Spleen (tissue), 11 donors: ENCODE results near the gene KCNG4. TPM values are rescaled to one million over a fixed set of nuclear protein-coding genes. Genes with fewer than 3 reads are reported as not detected.

Source experiments
- DNase-seq: peaks from one replicate; pipeline ENCODE4 v3.0.0-alpha.2; 2020
- H3K27ac ChIP-seq, 8 donors: fragments of 200-600 bp; sonication (generic) in 7 of 8; 1 replicate in 4 of 8; 2 replicates in 4 of 8; pipeline versions ENCODE4 v1.5.0 to v1.8.0; 2016 to 2021; ENCODE audit warnings: inconsistent platforms in 4 of 8, mild to moderate bottlenecking in 4 of 8, moderate library complexity in 1 of 8
- H3K27me3 ChIP-seq, 7 donors: fragments of 200-600 bp; sonication (generic) in 6 of 7; replicated peaks in 1 of 7; 1 replicate in 4 of 7; 2 replicates in 3 of 7; pipeline versions ENCODE4 v1.5.0 to v1.8.0; 2016 to 2021; ENCODE audit warnings: inconsistent platforms in 3 of 7, mild to moderate bottlenecking in 1 of 7
- H3K36me3 ChIP-seq, 6 donors: fragments of 200-600 bp; sonication (generic) in 5 of 6; 1 replicate in 4 of 6; 2 replicates in 2 of 6; pipeline versions ENCODE4 v1.5.0 to v1.8.0; 2016 to 2021; ENCODE audit warnings: inconsistent platforms in 2 of 6
- H3K4me1 ChIP-seq, 6 donors: fragments of 200-600 bp; sonication (generic) in 5 of 6; 1 replicate in 3 of 6; 2 replicates in 3 of 6; pipeline versions ENCODE4 v1.5.0 to v1.8.0; 2016 to 2021; ENCODE audit warnings: inconsistent platforms in 3 of 6
- H3K4me3 ChIP-seq, 8 donors: fragments of 200-600 bp; sonication (generic) in 7 of 8; 1 replicate in 4 of 8; 2 replicates in 4 of 8; pipeline versions ENCODE4 v1.5.0 to v1.8.0; 2016 to 2021; ENCODE audit warnings: inconsistent platforms in 4 of 8, mild to moderate bottlenecking in 4 of 8, moderate library complexity in 2 of 8
- H3K9me3 ChIP-seq, 8 donors: fragments of 200-600 bp; sonication (generic) in 7 of 8; 1 replicate in 4 of 8; 2 replicates in 4 of 8; pipeline versions ENCODE4 v1.5.0 to v1.8.0; 2016 to 2021; ENCODE audit warnings: inconsistent platforms in 4 of 8
- CTCF ChIP-seq, 11 experiments: fragments of 200-600 bp in 7 of 11; fragments of 450-650 bp in 4 of 11; sonication (generic) in 4 of 11; IDR thresholded peaks in 8 of 11; conservative IDR thresholded peaks in 3 of 11; 1 replicate in 7 of 11; 2 replicates in 4 of 11; pipeline versions ENCODE4 v1.4.0 to v1.8.0; 2016 to 2021; ENCODE audit warnings: antibody characterized with exemption in 11 of 11, inconsistent platforms in 4 of 11, mild to moderate bottlenecking in 1 of 11
- POLR2A ChIP-seq, 3 donors: fragments of 450-650 bp; IDR thresholded peaks; one replicate each; pipeline ENCODE4 v1.5.1; 2017; ENCODE audit warnings: antibody characterized with exemption in 3 of 3, mild to moderate bottlenecking in 1 of 3
- POLR2AphosphoS5 ChIP-seq, 3 donors: sonication (generic); formaldehyde crosslinking; IDR thresholded peaks; one replicate each; pipeline ENCODE4 v1.5.1; 2017; ENCODE audit warnings: antibody characterized with exemption in 3 of 3
- WGBS, 5 donors: extraction: QIAGEN DNeasy Blood & Tissue Kit in 3 of 5; methylation state at CpG; one replicate each; pipeline versions ENCODE4 v1.1.5 to v1.1.7; 2013 to 2018; 5-methylcytosine and 5-hydroxymethylcytosine counted together
- intact Hi-C: fragments of 100-400 bp; cut with DNase I; formaldehyde crosslinking; loops from one replicate; pipeline ENCODE4 v1.15.0; 2023; ENCODE audit warnings: low total_unique reads
- polyA plus RNA-seq, 3 donors: library from polyadenylated mRNA; stranded (reverse); fragments of 200-250 nt; gene quantifications; one replicate each; pipeline ENCODE4 v1.2.1, GENCODE V29; 2013
- total RNA-seq, 7 donors: library from RNA; depleted of rRNA in 3 of 7; stranded (reverse); fragments of >200 nt in 3 of 7; fragmentation: NEBNext Ultra II Directional in 4 of 7; extraction: Animal tissue kit (Norgen Biotek cat#: 25700) in 4 of 7; gene quantifications; one replicate each; pipeline versions ENCODE4 v1.1.0 to v1.2.1, GENCODE V29; 2016 to 2021
- donor health status: healthy with polysubstance abuse.
- donor health status: DM: no; HTN: no; CAD: no; lungs with moderate emphysema.
- donor health status: DM: no; HTN: no; CAD: no.
- donor health status: Bipolar disorder and iron deficiency.
- donor health status: healthy.
- donor health status: DM: no; HTN: no; CAD: no.
- donor health status: DM: yes; HTN: yes; CAD: no.

Gene KCNG4
- total and polyA plus RNA-seq, 10 donors, result not detected

- intact Hi-C loops, result no loop called here
- no peak for DNase-seq
- Histone ChIP-seq H3K27me3 (no peaks in the 10 kb centered on the region), H3K4me1 (peaks cover 0 to 81% (median 52%) of the 10 kb centered on the region in 6 donors), H3K4me3 (peak overlapping the region in 2 of 8 donors; percentile 10 to 91), H3K27ac (peak overlapping the region in 7 of 8 donors; percentile 36 to 89 (median 84)), H3K9me3 (no peaks in the 10 kb centered on the region), H3K36me3 (peaks cover 0 to 63% (median 45%) of the 10 kb centered on the region in 6 donors)
- WGBS, 5 donors, result 68 to 93% (median 83%) methylated on average over 11 of the region's 11 CpGs
- TF ChIP-seq CTCF (IDR thresholded peaks at IDR 0.05 in 8 of 11, conservative IDR thresholded peaks at IDR 0.05 in 3 of 11) (peak in 7 of 11 experiments; percentile 5 to 55 (median 35)), POLR2AphosphoS5 (IDR thresholded peaks at IDR 0.05) (no peak)
These were observed 55.8 kb downstream of the KCNG4 start for GRCh38 chr16:84183911-84184591.

- no peak for DNase-seq
- Histone ChIP-seq H3K9me3 (no peaks in the 10 kb centered on the region), H3K4me1 (peaks cover 0 to 86% (median 54%) of the 10 kb centered on the region in 6 donors), H3K27ac (peak overlapping the region in 6 of 8 donors; percentile 36 to 89 (median 85)), H3K4me3 (no peak overlapping the region), H3K27me3 (no peaks in the 10 kb centered on the region), H3K36me3 (peaks cover 0 to 68% (median 50%) of the 10 kb centered on the region in 6 donors)
- intact Hi-C loops, result no loop called here
- no peak for TF ChIP-seq POLR2A (IDR thresholded peaks at IDR 0.05)
- no peak for TF ChIP-seq POLR2AphosphoS5 (IDR thresholded peaks at IDR 0.05)
- 80 to 91% (median 88%) methylated on average over 5 of the region's 5 CpGs for WGBS, 5 donors
These were observed 56.3 kb downstream of the KCNG4 start for GRCh38 chr16:84183572-84183875.

- 92 to 96% (median 94%) methylated on average over 25 to 26 of the region's 26 CpGs for WGBS, 5 donors
- no peak for DNase-seq
- intact Hi-C loops, result no loop called here
These were observed 56.9 kb downstream of the KCNG4 start for GRCh38 chr16:84182680-84183571.

GRCh38 chr16:84182104-84182503, 57.7 kb downstream of the KCNG4 start:
- intact Hi-C loops, result no loop called here
- Histone ChIP-seq H3K9me3 (no peaks in the 10 kb centered on the region), H3K4me1 (peaks cover 8 to 97% (median 62%) of the 10 kb centered on the region in 6 donors), H3K36me3 (peaks cover 0 to 80% (median 59%) of the 10 kb centered on the region in 6 donors), H3K4me3 (no peak overlapping the region), H3K27ac (peak overlapping the region in 5 of 8 donors; percentile 2 to 86 (median 84)), H3K27me3 (no peaks in the 10 kb centered on the region)
- TF ChIP-seq POLR2AphosphoS5 (IDR thresholded peaks at IDR 0.05) (peak in 1 of 3 donors; percentile 11), CTCF (IDR thresholded peaks at IDR 0.05 in 8 of 11, conservative IDR thresholded peaks at IDR 0.05 in 3 of 11) (no peak)
- DNase-seq, result no peak
- WGBS, 5 donors, result 95 to 97% (median 95%) methylated on average over 13 to 18 of the region's 18 CpGs

More at GRCh38 chr16:84182680-84183571, 56.9 kb downstream of the KCNG4 start:
- Histone ChIP-seq H3K36me3 (peaks cover 0 to 74% (median 56%) of the 10 kb centered on the region in 6 donors), H3K4me1 (peaks cover 4 to 92% (median 57%) of the 10 kb centered on the region in 6 donors), H3K27me3 (no peaks in the 10 kb centered on the region), H3K27ac (peak overlapping the region in 6 of 8 donors; percentile 36 to 89 (median 85)), H3K9me3 (no peaks in the 10 kb centered on the region), H3K4me3 (no peak overlapping the region)
- no peak for TF ChIP-seq CTCF (IDR thresholded peaks at IDR 0.05 in 8 of 11, conservative IDR thresholded peaks at IDR 0.05 in 3 of 11)
- TF ChIP-seq POLR2AphosphoS5 (IDR thresholded peaks at IDR 0.05), result peak in 1 of 3 donors; percentile 27
